HepG2 (cell line): ENCODE results near the gene PIM3. TPM values are rescaled to one million over a fixed set of nuclear protein-coding genes. Genes with fewer than 3 reads are reported as not detected.

ENCODE experiments used
- EEA1 ChIP-seq: sonication (generic); formaldehyde crosslinking; IDR thresholded peaks from 2 replicates; pipeline ENCODE4 v1.5.1; 2020; ENCODE audit warnings: mild to moderate bottlenecking, missing genetic modification reagents, borderline replicate concordance
- FOXA1 ChIP-seq, 2 experiments: fragments of 450-650 bp in 1 of 2; sonication (generic) in 1 of 2; formaldehyde crosslinking in 1 of 2; IDR thresholded peaks; 2 replicates each; pipeline versions ENCODE4 v1.4.0 to v1.6.1; 2016 to 2020; ENCODE audit warnings: missing genetic modification reagents in 1 of 2
- HMG20A ChIP-seq: IDR thresholded peaks from 2 replicates; pipeline ENCODE4 v1.6.1; 2016; ENCODE audit warnings: borderline replicate concordance
- IKZF4 ChIP-seq: sonication (generic); formaldehyde crosslinking; IDR thresholded peaks from 2 replicates; pipeline ENCODE4 v1.5.1; 2020; ENCODE audit warnings: borderline replicate concordance, mild to moderate bottlenecking, low read depth, missing genetic modification reagents; ENCODE audit errors: not compliant biosample characterization
- MED13 ChIP-seq: sonication (generic); formaldehyde crosslinking; IDR thresholded peaks from 2 replicates; pipeline ENCODE4 v1.5.0; 2020; ENCODE audit warnings: missing genetic modification reagents
- MTF2 ChIP-seq: sonication (generic); formaldehyde crosslinking; IDR thresholded peaks from 2 replicates; pipeline ENCODE4 v1.5.0; 2020; ENCODE audit warnings: missing genetic modification reagents, borderline replicate concordance
- PATZ1 ChIP-seq: sonication (generic); formaldehyde crosslinking; IDR thresholded peaks from 2 replicates; pipeline ENCODE4 v1.4.0; 2020; ENCODE audit warnings: missing genetic modification reagents
- RELA ChIP-seq: sonication (generic); formaldehyde crosslinking; IDR thresholded peaks from 2 replicates; pipeline ENCODE4 v1.4.0; 2020; ENCODE audit warnings: missing genetic modification reagents
- RORA ChIP-seq: sonication (generic); formaldehyde crosslinking; IDR thresholded peaks from 2 replicates; pipeline ENCODE4 v1.5.0; 2020; ENCODE audit warnings: mild to moderate bottlenecking, missing genetic modification reagents, moderate library complexity
- SIN3B ChIP-seq: fragments of 150-350 bp; IDR thresholded peaks from 2 replicates; pipeline ENCODE4 v1.6.1; 2014; ENCODE audit warnings: low read length
- SP2 ChIP-seq: sonication (generic); formaldehyde crosslinking; IDR thresholded peaks from 2 replicates; pipeline ENCODE4 v1.5.1; 2020; ENCODE audit warnings: mild to moderate bottlenecking, missing genetic modification reagents
- TARDBP ChIP-seq: sonication (generic); formaldehyde crosslinking; IDR thresholded peaks from 2 replicates; pipeline ENCODE4 v1.8.0; 2022; ENCODE audit warnings: mild to moderate bottlenecking, missing genetic modification reagents
- ZBTB39 ChIP-seq: sonication (generic); formaldehyde crosslinking; IDR thresholded peaks from 2 replicates; pipeline ENCODE4 v1.5.0; 2020; ENCODE audit warnings: missing genetic modification reagents
- ZKSCAN1 ChIP-seq: fragments of 150-350 bp; IDR thresholded peaks from 2 replicates; pipeline ENCODE4 v1.6.1; 2014; ENCODE audit warnings: low read length
- ZNF501 ChIP-seq: sonication (generic); formaldehyde crosslinking; IDR thresholded peaks from 2 replicates; pipeline ENCODE4 v1.5.1; 2020; ENCODE audit warnings: mild to moderate bottlenecking, moderate library complexity, missing genetic modification reagents
- ZNF558 ChIP-seq: sonication (generic); formaldehyde crosslinking; IDR thresholded peaks from 2 replicates; pipeline ENCODE4 v1.9.0; 2022; ENCODE audit warnings: mild to moderate bottlenecking, missing genetic modification reagents, borderline replicate concordance
- ZNF670 ChIP-seq: sonication (generic); formaldehyde crosslinking; IDR thresholded peaks from 2 replicates; pipeline ENCODE4 v1.8.0; 2022; ENCODE audit warnings: mild to moderate bottlenecking, missing genetic modification reagents, borderline replicate concordance
- ZNF772 ChIP-seq: sonication (generic); formaldehyde crosslinking; IDR thresholded peaks from 2 replicates; pipeline ENCODE4 v1.5.0; 2020; ENCODE audit warnings: mild to moderate bottlenecking, missing genetic modification reagents
- ZNF841 ChIP-seq: sonication (generic); formaldehyde crosslinking; IDR thresholded peaks from 2 replicates; pipeline ENCODE4 v1.8.1; 2023; ENCODE audit warnings: missing genetic modification reagents, borderline replicate concordance
- polyA plus RNA-seq, 8 experiments: library from polyadenylated mRNA; depleted of rRNA in 3 of 8; stranded (reverse) in 7 of 8; unstranded in 1 of 8; fragments of >200 nt; fragmentation: Illumina TruSeq in 4 of 8; extraction: Trizol in 4 of 8; gene quantifications; 2 replicates each; pipeline versions ENCODE4 v1.2.1 to v1.2.3, GENCODE V29; 2011 to 2016; ENCODE audit warnings: low read depth in 4 of 8, missing spikeins in 1 of 8, mixed read lengths in 1 of 8; ENCODE audit not compliant: insufficient read depth in 1 of 8
- total RNA-seq, 5 experiments: library from RNA; depleted of rRNA; stranded (reverse); fragments of >200 nt; fragmentation: Illumina TruSeq; extraction: Trizol; gene quantifications; 2 replicates each; pipeline ENCODE4 v1.2.3, GENCODE V29; 2016; ENCODE audit warnings: low read depth in 1 of 5

The PIM3 gene
- total and polyA plus RNA-seq, 2 of the 13 experiments (the other 11 are each of a cell fraction or from before 2014, with no cell fraction given), result 21.6 to 31.2 TPM

- no peak for TF ChIP-seq MTF2 (CRISPR knock-in tag)
- TF ChIP-seq TARDBP (CRISPR knock-in tag), result 0 out of 2 replicates have a peak, but pooled peaks have one; percentile 15
- TF ChIP-seq FOXA1 (IDR thresholded peaks at IDR 0.05), result no peak
- TF ChIP-seq FOXA1 (CRISPR knock-in tag; IDR thresholded peaks at IDR 0.05), result no peak
- TF ChIP-seq RORA (CRISPR knock-in tag), result no peak
- no peak for TF ChIP-seq MED13 (CRISPR knock-in tag)
- no peak for TF ChIP-seq ZKSCAN1
- TF ChIP-seq ZNF558 (CRISPR knock-in tag), result no peak
- TF ChIP-seq IKZF4 (CRISPR knock-in tag), result no peak
- no peak for TF ChIP-seq RELA
- TF ChIP-seq SP2, result no peak
- TF ChIP-seq ZBTB39 (CRISPR knock-in tag), result no peak
- no peak for TF ChIP-seq SIN3B
- TF ChIP-seq ZNF772 (CRISPR knock-in tag), result no peak
- 0 out of 2 replicates have a peak, but pooled peaks have one; percentile 1 for TF ChIP-seq ZNF670
- TF ChIP-seq ZNF841, result no peak
- no peak for TF ChIP-seq HMG20A (CRISPR knock-in tag)
- no peak for TF ChIP-seq EEA1 (CRISPR knock-in tag)
- no peak for TF ChIP-seq PATZ1 (CRISPR knock-in tag)
- TF ChIP-seq ZNF501 (CRISPR knock-in tag), result no peak
Observed at GRCh38 chr22:49966041-49966773, 5.6 kb downstream of the PIM3 start (continued).
